Fibroblast of lung (primary cell): ENCODE results near the gene JKAMP. TPM values are rescaled to one million over a fixed set of nuclear protein-coding genes. Genes with fewer than 3 reads are reported as not detected.

Experiments
- DNase-seq, 2 donors: peaks; one replicate each; pipeline versions ENCODE4 v3.0.0 to v3.0.0-alpha.2; 2010; ENCODE audit warnings: low read depth in 2 of 2
- H2AFZ ChIP-seq: 2 replicates; pipeline ENCODE4 v1.5.1; 2012; ENCODE audit warnings: low read length, control low read depth, inconsistent platforms
- H3K27ac ChIP-seq: 2 replicates; pipeline ENCODE4 v1.5.1; 2011; ENCODE audit warnings: low read length, control low read depth; ENCODE audit not compliant: insufficient read depth
- H3K27me3 ChIP-seq: 2 replicates; pipeline ENCODE4 v1.5.1; 2011; ENCODE audit warnings: mild to moderate bottlenecking, low read length; ENCODE audit not compliant: control insufficient read depth, insufficient read depth
- H3K36me3 ChIP-seq: 2 replicates; pipeline ENCODE4 v1.5.1; 2011; ENCODE audit warnings: low read length; ENCODE audit not compliant: control insufficient read depth, insufficient read depth
- H3K4me1 ChIP-seq: 2 replicates; pipeline ENCODE4 v1.5.1; 2011; ENCODE audit warnings: low read length; ENCODE audit not compliant: control insufficient read depth, insufficient read depth; ENCODE audit errors: extremely low read depth
- H3K4me2 ChIP-seq: 2 replicates; pipeline ENCODE4 v1.5.1; 2011; ENCODE audit warnings: low read length, control low read depth; ENCODE audit not compliant: insufficient read depth; ENCODE audit errors: extremely low read depth
- H3K4me3 ChIP-seq, 4 experiments: fragments of 200-600 bp in 1 of 4; sonication (generic) in 1 of 4; replicated peaks in 1 of 4; 2 replicates each; pipeline ENCODE4 v1.5.1; 2011 to 2016; ENCODE audit warnings: low read length in 4 of 4, low read depth in 3 of 4, mild to moderate bottlenecking in 3 of 4, control low read depth in 2 of 4, inconsistent platforms in 1 of 4, mixed read lengths in 1 of 4; ENCODE audit not compliant: insufficient read depth in 1 of 4; ENCODE audit errors: control extremely low read depth in 1 of 4
- H3K79me2 ChIP-seq: 2 replicates; pipeline ENCODE4 v1.5.1; 2012; ENCODE audit warnings: mild to moderate bottlenecking, low read length, inconsistent platforms; ENCODE audit not compliant: control insufficient read depth, insufficient read depth
- H3K9ac ChIP-seq: 2 replicates; pipeline ENCODE4 v1.5.1; 2011; ENCODE audit warnings: mild to moderate bottlenecking, low read length, control low read depth; ENCODE audit not compliant: insufficient read depth
- H3K9me3 ChIP-seq: 2 replicates; pipeline ENCODE4 v1.5.1; 2012; ENCODE audit warnings: low read depth, low read length; ENCODE audit not compliant: control insufficient read depth, insufficient read depth
- H4K20me1 ChIP-seq: 2 replicates; pipeline ENCODE4 v1.5.1; 2011; ENCODE audit warnings: low read length; ENCODE audit not compliant: control insufficient read depth, insufficient read depth; ENCODE audit errors: extremely low read depth
- EZH2 ChIP-seq: IDR thresholded peaks from 2 replicates; pipeline ENCODE4 v1.5.1; 2012; ENCODE audit warnings: low read length, control low read depth, mild to moderate bottlenecking; ENCODE audit errors: missing control alignments
- polyA plus RNA-seq, 2 donors: library from polyadenylated mRNA; depleted of rRNA in 1 of 2; stranded (reverse) in 1 of 2; unstranded in 1 of 2; fragments of >200 nt; gene quantifications; 2 replicates each; pipeline ENCODE4 v1.2.1, GENCODE V29; 2011 to 2012; ENCODE audit warnings: missing spikeins in 1 of 2
- total RNA-seq: library from RNA; depleted of rRNA; stranded (reverse); fragments of >200 nt; gene quantifications from 2 replicates; pipeline ENCODE4 v1.2.1, GENCODE V29; 2014
- TF ChIP-seq, protein P1 (sequence below), 2 donors: IDR thresholded peaks in 1 of 2; conservative IDR thresholded peaks in 1 of 2; 1 replicate in 1 of 2; 2 replicates in 1 of 2; pipeline ENCODE4 v1.5.1; 2011 to 2012; ENCODE audit warnings: low read length in 2 of 2, control low read depth in 1 of 2, inconsistent platforms in 1 of 2, low read depth in 1 of 2, mild to moderate bottlenecking in 1 of 2

JKAMP gene
- total and polyA plus RNA-seq, 2 donors (not counting 1 experiment from before 2014, with no cell fraction given) = 80.1 to 207 TPM

DNA sequence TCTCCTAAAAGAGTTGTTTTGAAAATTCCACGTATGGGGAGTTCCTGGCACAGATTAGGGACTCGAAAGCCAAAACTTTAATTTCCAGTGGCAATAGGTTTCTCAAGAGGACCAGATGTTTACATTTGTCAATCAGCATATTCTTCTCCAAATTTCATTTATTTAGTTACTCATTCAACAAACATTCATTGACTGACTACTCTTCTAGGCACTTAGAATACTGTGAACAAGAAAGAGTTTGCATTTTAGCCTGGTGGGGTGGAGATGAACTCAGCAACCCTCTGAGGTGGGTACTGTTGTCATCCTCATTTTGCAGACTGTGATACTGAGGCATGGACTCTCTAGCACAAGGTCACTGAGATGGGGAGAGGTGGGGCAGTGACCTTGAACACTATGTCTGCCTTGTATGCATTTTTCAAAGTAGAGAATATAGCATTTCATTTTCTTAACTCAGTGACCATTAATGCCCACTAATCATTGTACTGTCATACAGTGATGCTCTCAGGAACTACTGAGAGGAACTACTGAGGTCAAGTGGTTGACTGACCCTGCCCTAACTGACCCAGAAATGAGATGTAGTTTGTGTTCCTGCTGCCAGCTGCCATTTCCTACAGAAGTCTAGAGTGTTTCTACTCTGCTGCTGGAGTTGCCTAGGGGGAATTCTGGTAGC, 2.3 kb upstream of the JKAMP start:
- Histone ChIP-seq H3K4me1 (peaks cover 3% of the 10 kb centered on the region), H3K4me2 (peak overlapping the region; percentile 76), H3K27me3 (no peaks in the 10 kb centered on the region), H3K4me3 (peak overlapping the region; percentile 36 to 91 (median 85)), H3K9me3 (no peaks in the 10 kb centered on the region), H3K36me3 (no peaks in the 10 kb centered on the region), H2AFZ (no peak overlapping the region), H4K20me1 (no peaks in the 10 kb centered on the region), H3K9ac (peak overlapping the region; percentile 30), H3K27ac (peak overlapping the region; percentile 98), H3K79me2 (peaks cover 54% of the 10 kb centered on the region)
- TF ChIP-seq EZH2 = no peak
- TF ChIP-seq, protein P1, sequence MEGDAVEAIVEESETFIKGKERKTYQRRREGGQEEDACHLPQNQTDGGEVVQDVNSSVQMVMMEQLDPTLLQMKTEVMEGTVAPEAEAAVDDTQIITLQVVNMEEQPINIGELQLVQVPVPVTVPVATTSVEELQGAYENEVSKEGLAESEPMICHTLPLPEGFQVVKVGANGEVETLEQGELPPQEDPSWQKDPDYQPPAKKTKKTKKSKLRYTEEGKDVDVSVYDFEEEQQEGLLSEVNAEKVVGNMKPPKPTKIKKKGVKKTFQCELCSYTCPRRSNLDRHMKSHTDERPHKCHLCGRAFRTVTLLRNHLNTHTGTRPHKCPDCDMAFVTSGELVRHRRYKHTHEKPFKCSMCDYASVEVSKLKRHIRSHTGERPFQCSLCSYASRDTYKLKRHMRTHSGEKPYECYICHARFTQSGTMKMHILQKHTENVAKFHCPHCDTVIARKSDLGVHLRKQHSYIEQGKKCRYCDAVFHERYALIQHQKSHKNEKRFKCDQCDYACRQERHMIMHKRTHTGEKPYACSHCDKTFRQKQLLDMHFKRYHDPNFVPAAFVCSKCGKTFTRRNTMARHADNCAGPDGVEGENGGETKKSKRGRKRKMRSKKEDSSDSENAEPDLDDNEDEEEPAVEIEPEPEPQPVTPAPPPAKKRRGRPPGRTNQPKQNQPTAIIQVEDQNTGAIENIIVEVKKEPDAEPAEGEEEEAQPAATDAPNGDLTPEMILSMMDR (conservative IDR thresholded peaks at IDR 0.05 in 1 of 2, IDR thresholded peaks at IDR 0.05 in 1 of 2; ENCODE audit: low read depth in 1 of 2, low read length in 2 of 2) = no peak
- peak; percentile 71 to 87 for DNase-seq

- Histone ChIP-seq H3K79me2 (peaks cover 57% of the 10 kb centered on the region), H3K4me2 (peak overlapping the region; percentile 76), H3K27ac (peak overlapping the region; percentile 98), H3K9me3 (no peaks in the 10 kb centered on the region), H3K4me3 (peak overlapping the region; percentile 80 to 97 (median 90)), H4K20me1 (no peaks in the 10 kb centered on the region), H3K4me1 (peaks cover 3% of the 10 kb centered on the region), H2AFZ (no peak overlapping the region), H3K27me3 (no peaks in the 10 kb centered on the region), H3K9ac (peak overlapping the region; percentile 95), H3K36me3 (no peaks in the 10 kb centered on the region)
- TF ChIP-seq, protein P1 (conservative IDR thresholded peaks at IDR 0.05 in 1 of 2, IDR thresholded peaks at IDR 0.05 in 1 of 2; ENCODE audit: low read depth in 1 of 2, low read length in 2 of 2) = no peak
- TF ChIP-seq EZH2 = no peak
- DNase-seq = peak; percentile 79 to 95
These were observed 1.6 kb upstream of the JKAMP start for GRCh38 chr14:59482541-59483331.

GRCh38 chr14:59483363-59483762, 954 bp upstream of the JKAMP start:
- Histone ChIP-seq H3K4me2 (peak overlapping the region; percentile 76), H3K27ac (peak overlapping the region; percentile 98), H4K20me1 (no peaks in the 10 kb centered on the region), H3K36me3 (peaks cover 2% of the 10 kb centered on the region), H2AFZ (peak overlapping the region; percentile 16), H3K27me3 (no peaks in the 10 kb centered on the region), H3K4me1 (peaks cover 3% of the 10 kb centered on the region), H3K9ac (peak overlapping the region; percentile 95), H3K4me3 (peak overlapping the region; percentile 80 to 97 (median 90)), H3K79me2 (peaks cover 54% of the 10 kb centered on the region), H3K9me3 (no peaks in the 10 kb centered on the region)
- TF ChIP-seq, protein P1 (conservative IDR thresholded peaks at IDR 0.05 in 1 of 2, IDR thresholded peaks at IDR 0.05 in 1 of 2; ENCODE audit: low read depth in 1 of 2, low read length in 2 of 2) = no peak
- no peak for TF ChIP-seq EZH2
- peak; percentile 58 to 90 for DNase-seq
